ENCODE measurements around the gene RNF135. TPM values are rescaled to one million over a fixed set of nuclear protein-coding genes. Genes with fewer than 3 reads are reported as not detected.
"Not testable (repeated sequence)": the region's sequence is repeated elsewhere in the genome, so short reads cannot be mapped to it uniquely, and the experiment has no call there.

Gene RNF135
- total RNA-seq, 1 experiment from 2014 or later = 1.0 TPM

GRCh38 chr17:30942308-30943079 is 28.3 kb upstream of the RNF135 start:
- Histone ChIP-seq H3K27ac (no peak overlapping the region), H3K27me3 (no peaks in the 10 kb centered on the region), H3K36me3 (no peaks in the 10 kb centered on the region), H3K4me3 (no peak overlapping the region), H3K4me1 (0 out of 2 replicates have a peak, but pooled peaks cover 2% of the 10 kb centered on the region), H3K9me3 (replicated peaks) (no peaks in the 10 kb centered on the region)
- DNase-seq = no peak

- DNase-seq = no peak
- Histone ChIP-seq H3K4me3 (no peak overlapping the region), H3K4me1 (no peaks in the 10 kb centered on the region), H3K9me3 (replicated peaks) (no peaks in the 10 kb centered on the region), H3K36me3 (no peaks in the 10 kb centered on the region), H3K27me3 (no peaks in the 10 kb centered on the region), H3K27ac (no peak overlapping the region)
Measured at GRCh38 chr17:30947796-30948195, 23.0 kb upstream of the RNF135 start.

GRCh38 chr17:30950189-30950588 is 20.6 kb upstream of the RNF135 start:
- Histone ChIP-seq H3K9me3 (replicated peaks) (no peaks in the 10 kb centered on the region), H3K36me3 (no peaks in the 10 kb centered on the region), H3K4me1 (no peaks in the 10 kb centered on the region), H3K27me3 (no peaks in the 10 kb centered on the region), H3K4me3 (no peak overlapping the region), H3K27ac (no peak overlapping the region)
- no peak for DNase-seq

- H3K27me3 ChIP-seq = no peaks in the 10 kb centered on the region
- H3K4me1 ChIP-seq = no peaks in the 10 kb centered on the region
- no peaks in the 10 kb centered on the region for H3K9me3 ChIP-seq (replicated peaks)
- no peak overlapping the region for H3K27ac ChIP-seq
- H3K4me3 ChIP-seq = no peak overlapping the region
- DNase-seq = no peak
- H3K36me3 ChIP-seq = no peaks in the 10 kb centered on the region
Measured at GRCh38 chr17:30950669-30951399, 20.0 kb upstream of the RNF135 start.

- Histone ChIP-seq H3K27ac (no peak overlapping the region), H3K4me3 (no peak overlapping the region), H3K4me1 (no peaks in the 10 kb centered on the region), H3K27me3 (no peaks in the 10 kb centered on the region), H3K36me3 (no peaks in the 10 kb centered on the region), H3K9me3 (replicated peaks) (no peaks in the 10 kb centered on the region)
- DNase-seq = no peak
Measured at GRCh38 chr17:30952638-30953393, 18.0 kb upstream of the RNF135 start.

GRCh38 chr17:30954046-30954830 is 16.6 kb upstream of the RNF135 start:
- Histone ChIP-seq H3K4me3 (no peak overlapping the region), H3K27ac (no peak overlapping the region), H3K36me3 (no peaks in the 10 kb centered on the region), H3K9me3 (replicated peaks) (0 out of 2 replicates have a peak, but pooled peaks cover 2% of the 10 kb centered on the region), H3K27me3 (no peaks in the 10 kb centered on the region; the same call in 1 of the 2 replicates), H3K4me1 (no peaks in the 10 kb centered on the region)
- no peak for DNase-seq

- peak overlapping the region; percentile 24 for H3K4me3 ChIP-seq
- DNase-seq = peak; percentile 24 to 39
- H3K27me3 ChIP-seq = no peaks in the 10 kb centered on the region; the same call in 1 of the 2 replicates
- H3K9me3 ChIP-seq (replicated peaks) = 0 out of 2 replicates have a peak, but pooled peaks cover 3% of the 10 kb centered on the region
- H3K36me3 ChIP-seq = no peaks in the 10 kb centered on the region
- H3K4me1 ChIP-seq = no peaks in the 10 kb centered on the region
- no peak overlapping the region for H3K27ac ChIP-seq
Measured at GRCh38 chr17:30956764-30957374, 14.0 kb upstream of the RNF135 start.

- DNase-seq = no peak
- Histone ChIP-seq H3K27ac (no peak overlapping the region), H3K4me3 (no peak overlapping the region), H3K27me3 (no peaks in the 10 kb centered on the region; the same call in 1 of the 2 replicates), H3K9me3 (replicated peaks) (0 out of 2 replicates have a peak, but pooled peaks cover 3% of the 10 kb centered on the region), H3K36me3 (no peaks in the 10 kb centered on the region), H3K4me1 (no peaks in the 10 kb centered on the region)
Measured at GRCh38 chr17:30957741-30958140, 13.1 kb upstream of the RNF135 start.

- Histone ChIP-seq H3K4me3 (no peak overlapping the region), H3K27ac (no peak overlapping the region), H3K36me3 (no peaks in the 10 kb centered on the region), H3K9me3 (replicated peaks) (0 out of 2 replicates have a peak, but pooled peaks cover 3% of the 10 kb centered on the region), H3K4me1 (no peaks in the 10 kb centered on the region), H3K27me3 (no peaks in the 10 kb centered on the region; the same call in 1 of the 2 replicates)
- DNase-seq = no peak
Measured at GRCh38 chr17:30958187-30958586, 12.7 kb upstream of the RNF135 start.

- H3K27ac ChIP-seq = no peak overlapping the region
- DNase-seq = no peak
Measured at GRCh38 chr17:30961209-30962188, 9.3 kb upstream of the RNF135 start.

GRCh38 chr17:30964312-30964711 is 6.5 kb upstream of the RNF135 start:
- H3K36me3 ChIP-seq; DNase-seq; H3K9me3 ChIP-seq (replicated peaks); H3K27me3 ChIP-seq; H3K27ac ChIP-seq; H3K4me3 ChIP-seq; H3K4me1 ChIP-seq: not testable (repeated sequence)

More at GRCh38 chr17:30961209-30962188, 9.3 kb upstream of the RNF135 start:
- H3K4me1 ChIP-seq = no peaks in the 10 kb centered on the region
- H3K9me3 ChIP-seq (replicated peaks) = 0 out of 2 replicates have a peak, but pooled peaks cover 3% of the 10 kb centered on the region
- H3K36me3 ChIP-seq = no peaks in the 10 kb centered on the region
- no peak overlapping the region for H3K4me3 ChIP-seq
- no peaks in the 10 kb centered on the region; the same call in 1 of the 2 replicates for H3K27me3 ChIP-seq

GRCh38 chr17:30964876-30965275 is 6.0 kb upstream of the RNF135 start:
- no peak for DNase-seq

GRCh38 chr17:30965686-30966085 is 5.2 kb upstream of the RNF135 start:
- Histone ChIP-seq H3K27ac (no peak overlapping the region), H3K36me3 (no peaks in the 10 kb centered on the region), H3K27me3 (no peaks in the 10 kb centered on the region), H3K4me1 (no peaks in the 10 kb centered on the region), H3K4me3 (no peak overlapping the region), H3K9me3 (replicated peaks) (no peaks in the 10 kb centered on the region)
- no peak for DNase-seq

More at GRCh38 chr17:30964876-30965275, 6.0 kb upstream of the RNF135 start:
- no peaks in the 10 kb centered on the region for H3K36me3 ChIP-seq
- no peaks in the 10 kb centered on the region for H3K27me3 ChIP-seq
- H3K9me3 ChIP-seq (replicated peaks) = no peaks in the 10 kb centered on the region
- no peak overlapping the region for H3K4me3 ChIP-seq
- no peaks in the 10 kb centered on the region for H3K4me1 ChIP-seq
- no peak overlapping the region for H3K27ac ChIP-seq

Measured in SJCRH30 (cell line).